ENCODE measurements around the gene RAB9B. TPM values are rescaled to one million over a fixed set of nuclear protein-coding genes. Genes with fewer than 3 reads are reported as not detected.

Gene RAB9B
- total RNA-seq, 4 donors from 2014 or later, result 0.35 to 1.2 (median 1.0) TPM; not detected in 1

DNA sequence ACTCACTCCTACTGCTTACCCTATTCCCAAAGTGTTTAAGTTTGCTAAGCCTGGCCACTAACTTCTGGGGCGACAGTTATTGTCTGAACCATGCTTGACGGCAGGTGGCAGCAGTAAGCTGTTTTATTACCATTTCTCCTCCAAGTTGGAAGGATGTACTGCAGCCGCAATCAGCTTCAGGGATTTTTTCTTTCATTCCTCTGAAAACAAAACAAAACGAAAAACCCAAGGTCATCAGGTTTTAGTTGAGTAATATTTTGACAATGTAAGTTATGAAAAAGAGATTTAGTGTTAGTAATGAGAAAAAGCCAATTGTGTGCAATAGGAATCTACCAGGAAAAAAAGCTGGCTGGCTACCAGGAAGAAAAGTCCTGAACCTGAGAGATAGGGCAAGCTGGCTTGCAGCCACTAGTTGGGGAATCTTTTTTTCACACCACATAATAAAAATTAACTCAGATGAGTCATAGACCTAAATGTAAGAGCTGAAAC is 13.2 kb upstream of the RAB9B start:
- Histone ChIP-seq H3K36me3 (no peaks in the 10 kb centered on the region), H3K27me3 (no peaks in the 10 kb centered on the region), H3K4me3 (no peak overlapping the region), H3K9me3 (no peaks in the 10 kb centered on the region), H3K4me1 (no peaks in the 10 kb centered on the region), H3K27ac (no peak overlapping the region)
- TF ChIP-seq, protein P1, sequence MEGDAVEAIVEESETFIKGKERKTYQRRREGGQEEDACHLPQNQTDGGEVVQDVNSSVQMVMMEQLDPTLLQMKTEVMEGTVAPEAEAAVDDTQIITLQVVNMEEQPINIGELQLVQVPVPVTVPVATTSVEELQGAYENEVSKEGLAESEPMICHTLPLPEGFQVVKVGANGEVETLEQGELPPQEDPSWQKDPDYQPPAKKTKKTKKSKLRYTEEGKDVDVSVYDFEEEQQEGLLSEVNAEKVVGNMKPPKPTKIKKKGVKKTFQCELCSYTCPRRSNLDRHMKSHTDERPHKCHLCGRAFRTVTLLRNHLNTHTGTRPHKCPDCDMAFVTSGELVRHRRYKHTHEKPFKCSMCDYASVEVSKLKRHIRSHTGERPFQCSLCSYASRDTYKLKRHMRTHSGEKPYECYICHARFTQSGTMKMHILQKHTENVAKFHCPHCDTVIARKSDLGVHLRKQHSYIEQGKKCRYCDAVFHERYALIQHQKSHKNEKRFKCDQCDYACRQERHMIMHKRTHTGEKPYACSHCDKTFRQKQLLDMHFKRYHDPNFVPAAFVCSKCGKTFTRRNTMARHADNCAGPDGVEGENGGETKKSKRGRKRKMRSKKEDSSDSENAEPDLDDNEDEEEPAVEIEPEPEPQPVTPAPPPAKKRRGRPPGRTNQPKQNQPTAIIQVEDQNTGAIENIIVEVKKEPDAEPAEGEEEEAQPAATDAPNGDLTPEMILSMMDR (IDR thresholded peaks at IDR 0.05), result peak in 5 of 6 experiments; percentile 6 to 83 (median 64)
- TF ChIP-seq POLR2A (IDR thresholded peaks at IDR 0.05), result no peak
- peak; percentile 23 to 77 (median 54) for DNase-seq

DNA sequence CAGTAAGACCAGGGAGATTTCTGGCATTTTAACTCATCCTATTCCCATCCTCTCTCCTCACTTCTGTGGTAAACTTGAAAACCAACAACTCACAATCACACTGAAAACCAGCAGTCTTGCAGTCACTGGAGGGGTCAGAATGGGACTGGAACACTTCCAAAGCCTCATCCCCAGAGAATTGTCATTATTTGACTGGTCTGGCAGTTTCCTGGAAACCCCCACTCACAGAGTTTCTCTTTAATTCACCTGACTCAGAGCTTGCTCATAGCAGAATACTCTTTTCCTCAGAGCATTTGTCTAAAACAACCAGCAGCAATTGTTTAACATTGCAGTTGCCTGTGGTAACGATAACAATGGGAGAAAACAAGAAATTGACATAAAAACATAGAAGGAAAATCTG is 7.3 kb upstream of the RAB9B start:
- Histone ChIP-seq H3K9me3 (no peaks in the 10 kb centered on the region), H3K36me3 (no peaks in the 10 kb centered on the region), H3K27me3 (no peaks in the 10 kb centered on the region), H3K4me3 (no peak overlapping the region), H3K27ac (no peak overlapping the region), H3K4me1 (no peaks in the 10 kb centered on the region)
- TF ChIP-seq POLR2A (IDR thresholded peaks at IDR 0.05), result no peak
- TF ChIP-seq, protein P1 (IDR thresholded peaks at IDR 0.05), result no peak
- DNase-seq, result no peak

DNA sequence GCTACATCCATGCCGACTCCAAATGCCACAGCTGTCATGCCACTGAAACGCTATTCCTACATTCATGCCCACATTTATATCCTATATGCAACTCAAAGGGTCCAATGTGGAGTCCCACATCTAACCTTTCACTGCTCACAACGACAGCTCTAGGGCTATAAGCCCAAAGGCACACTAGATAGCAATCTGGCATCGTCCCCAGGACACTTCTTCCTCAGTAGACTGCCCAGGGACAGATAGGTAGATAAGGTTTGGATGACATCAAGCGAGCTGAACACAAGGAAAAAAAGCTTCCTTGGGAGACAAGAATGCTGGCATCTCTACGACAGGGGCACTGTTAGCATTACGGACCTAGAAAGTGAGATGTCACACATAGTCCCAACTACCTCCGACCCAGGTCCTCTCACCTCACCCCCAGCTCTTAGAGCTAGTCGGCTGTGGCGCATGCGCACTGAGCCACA is 685 bp downstream of the RAB9B start:
- peak overlapping the region; percentile 45 to 68 (median 56) for H3K4me3 ChIP-seq
- no peak for TF ChIP-seq POLR2A (IDR thresholded peaks at IDR 0.05)
- TF ChIP-seq, protein P1 (IDR thresholded peaks at IDR 0.05), result no peak
- H3K4me1 ChIP-seq, result no peaks in the 10 kb centered on the region
- peak overlapping the region in 3 of 4 donors; percentile 27 to 62 (median 27) for H3K27ac ChIP-seq
- H3K9me3 ChIP-seq, result no peaks in the 10 kb centered on the region
- DNase-seq, result no peak
- H3K27me3 ChIP-seq, result no peaks in the 10 kb centered on the region
- H3K36me3 ChIP-seq, result no peaks in the 10 kb centered on the region

DNA sequence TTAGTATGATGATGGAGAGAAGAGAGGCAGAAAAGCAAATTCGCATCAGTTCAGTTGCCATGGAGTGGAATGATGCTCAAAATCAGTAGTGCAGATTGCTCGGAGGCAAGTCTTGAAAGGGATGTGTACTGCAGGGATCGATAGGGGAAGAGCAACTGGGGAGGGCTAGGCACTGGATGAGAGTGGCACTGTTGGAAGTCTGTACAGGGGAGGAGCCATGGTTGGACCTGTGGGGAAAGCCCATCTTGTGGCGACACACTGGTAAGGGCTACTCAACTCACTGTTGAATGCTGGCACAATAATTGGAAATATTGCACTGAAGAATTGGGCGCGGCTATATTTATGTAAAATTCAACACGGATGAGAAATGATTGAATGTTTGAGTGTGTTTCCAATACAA is 1.2 kb downstream of the RAB9B start:
- no peaks in the 10 kb centered on the region for H3K36me3 ChIP-seq
- H3K27ac ChIP-seq, result no peak overlapping the region
- no peak for TF ChIP-seq POLR2A (IDR thresholded peaks at IDR 0.05)
- TF ChIP-seq, protein P1 (IDR thresholded peaks at IDR 0.05), result no peak
- H3K27me3 ChIP-seq, result no peaks in the 10 kb centered on the region
- no peaks in the 10 kb centered on the region for H3K4me1 ChIP-seq
- no peak for DNase-seq
- no peak overlapping the region for H3K4me3 ChIP-seq
- no peaks in the 10 kb centered on the region for H3K9me3 ChIP-seq

DNA sequence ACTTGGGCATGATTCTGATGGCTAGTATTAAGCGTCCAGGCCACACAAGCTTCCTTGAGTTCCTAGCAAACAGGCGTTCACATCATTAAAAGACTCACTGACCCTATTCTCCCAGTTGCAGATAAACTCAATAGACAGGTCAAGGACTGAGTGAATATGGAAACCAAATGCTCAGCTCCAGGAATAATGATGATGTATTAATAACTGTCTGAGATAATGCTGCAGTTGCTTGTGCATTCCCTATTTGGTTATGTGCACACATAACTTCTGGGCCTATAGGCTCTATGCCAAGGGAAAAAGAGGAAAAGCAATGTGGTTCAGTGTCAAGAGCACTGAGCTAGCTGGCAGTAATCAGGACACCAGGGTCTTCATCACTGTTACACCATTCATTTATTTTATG is 3.5 kb downstream of the RAB9B start:
- no peak for DNase-seq
- Histone ChIP-seq H3K27me3 (no peaks in the 10 kb centered on the region), H3K36me3 (no peaks in the 10 kb centered on the region), H3K4me3 (no peak overlapping the region), H3K9me3 (no peaks in the 10 kb centered on the region), H3K4me1 (no peaks in the 10 kb centered on the region), H3K27ac (no peak overlapping the region)
- no peak for TF ChIP-seq POLR2A (IDR thresholded peaks at IDR 0.05)
- TF ChIP-seq, protein P1 (IDR thresholded peaks at IDR 0.05), result no peak

DNA sequence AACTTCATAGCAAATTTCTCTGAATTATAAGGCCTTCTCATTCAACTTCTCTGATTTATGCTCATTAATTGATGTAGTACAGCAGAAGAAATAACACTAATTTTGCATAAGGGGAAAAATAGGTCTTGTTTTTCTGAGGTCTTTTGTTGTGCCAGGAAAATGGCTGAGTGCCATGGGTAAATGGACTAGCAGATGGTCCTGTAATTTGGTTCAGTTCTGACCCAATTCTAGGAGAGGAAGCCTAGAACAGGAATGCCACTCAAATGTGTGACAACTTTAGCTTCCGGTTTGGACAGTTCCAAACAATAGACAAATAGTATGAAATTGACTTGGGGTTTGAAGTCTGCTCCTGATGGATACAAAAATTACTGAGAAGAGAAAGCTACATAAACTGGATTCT is 6.2 kb downstream of the RAB9B start:
- Histone ChIP-seq H3K36me3 (no peaks in the 10 kb centered on the region), H3K4me1 (no peaks in the 10 kb centered on the region), H3K27ac (no peak overlapping the region), H3K9me3 (no peaks in the 10 kb centered on the region), H3K27me3 (no peaks in the 10 kb centered on the region), H3K4me3 (no peak overlapping the region)
- no peak for DNase-seq
- TF ChIP-seq, protein P1 (IDR thresholded peaks at IDR 0.05), result no peak
- TF ChIP-seq POLR2A (IDR thresholded peaks at IDR 0.05), result no peak

Data from Peyer's patch (tissue), 4 donors.